ENCODE results near the gene GPBP1L1. TPM values are rescaled to one million over a fixed set of nuclear protein-coding genes. Genes with fewer than 3 reads are reported as not detected.

Gene GPBP1L1
- total RNA-seq, 1 experiment from 2014 or later, result 108 TPM

- in situ Hi-C loops (cut with HindIII; ENCODE audit: low sequenced_read_pairs), result loop anchor here (25.0 kb wide), 1 partner anchor 215 kb away; no protein-coding TSS in a partner anchor
Observed at GRCh38 chr1:45647248-45648021, 38.9 kb downstream of the GPBP1L1 start.

DNA sequence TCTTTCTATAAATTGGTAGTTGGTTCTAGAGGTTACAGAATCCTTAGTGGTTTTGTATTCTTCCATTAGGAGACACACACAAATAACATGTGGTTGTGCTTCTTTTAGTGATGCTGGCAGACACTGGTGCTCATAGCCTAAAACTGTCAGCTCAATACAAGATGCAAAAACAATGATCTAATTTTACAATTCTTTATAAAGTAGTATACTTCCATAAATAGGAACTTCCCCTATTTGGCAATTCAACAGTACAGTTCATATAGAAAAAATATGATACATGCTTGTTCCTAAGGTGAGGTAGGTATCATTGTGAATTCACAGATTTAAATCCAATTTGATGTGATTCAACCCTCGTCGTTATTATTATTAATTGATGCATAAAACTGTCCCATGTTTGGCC is 41.7 kb downstream of the GPBP1L1 start:
- in situ Hi-C loops (cut with HindIII; ENCODE audit: low sequenced_read_pairs), result loop anchor here (25.0 kb wide), 1 partner anchor 218 kb away; no protein-coding TSS in a partner anchor
- no peak for DNase-seq (ENCODE audit: low spot score)

More at GRCh38 chr1:45647248-45648021, 38.9 kb downstream of the GPBP1L1 start:
- DNase-seq (ENCODE audit: low spot score), result no peak

- in situ Hi-C loops (cut with HindIII; ENCODE audit: low sequenced_read_pairs), result loop anchor here (25.0 kb wide), 1 partner anchor 218 kb away; no protein-coding TSS in a partner anchor
- DNase-seq (ENCODE audit: low spot score), result no peak
Observed at GRCh38 chr1:45643978-45644377, 42.4 kb downstream of the GPBP1L1 start.

GRCh38 chr1:45643321-45643720 is 43.0 kb downstream of the GPBP1L1 start:
- in situ Hi-C loops (cut with HindIII; ENCODE audit: low sequenced_read_pairs), result loop anchor here (25.0 kb wide), 1 partner anchor 219 kb away; no protein-coding TSS in a partner anchor
- no peak for DNase-seq (ENCODE audit: low spot score)

GRCh38 chr1:45640293-45640692 is 46.0 kb downstream of the GPBP1L1 start:
- no peak for DNase-seq (ENCODE audit: low spot score)
- in situ Hi-C loops (cut with HindIII; ENCODE audit: low sequenced_read_pairs), result loop anchor here (25.0 kb wide), 1 partner anchor 222 kb away; no protein-coding TSS in a partner anchor

GRCh38 chr1:45635211-45635610 is 51.1 kb downstream of the GPBP1L1 start:
- in situ Hi-C loops (cut with HindIII; ENCODE audit: low sequenced_read_pairs), result loop anchor here (25.0 kb wide), 1 partner anchor 227 kb away; no protein-coding TSS in a partner anchor
- no peak for DNase-seq (ENCODE audit: low spot score)

- no peak for DNase-seq (ENCODE audit: low spot score)
- in situ Hi-C loops (cut with HindIII; ENCODE audit: low sequenced_read_pairs), result loop anchor here (25.0 kb wide), 1 partner anchor 232 kb away; no protein-coding TSS in a partner anchor
Observed at GRCh38 chr1:45630429-45630828, 55.9 kb downstream of the GPBP1L1 start.

DNA sequence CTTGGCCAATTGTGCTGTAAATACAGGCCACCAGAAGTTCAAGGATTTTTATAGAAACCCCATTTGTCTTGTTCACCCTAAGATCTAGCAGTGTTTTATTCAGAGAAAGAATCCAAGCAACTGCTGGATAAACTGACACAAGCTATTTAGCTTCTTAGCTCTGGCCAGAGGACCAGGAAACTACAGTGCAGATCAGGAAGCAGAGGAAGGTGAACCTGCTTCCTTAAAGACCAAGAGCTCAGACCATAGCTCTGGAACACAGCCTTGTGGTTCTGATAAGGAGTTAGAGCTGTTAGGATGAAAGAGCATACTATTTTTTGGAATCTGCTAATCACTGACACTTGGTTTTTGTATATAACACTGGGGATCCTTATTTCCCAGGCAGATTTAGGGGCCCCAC is 57.3 kb downstream of the GPBP1L1 start:
- in situ Hi-C loops (cut with HindIII; ENCODE audit: low sequenced_read_pairs), result loop anchor here (25.0 kb wide), 1 partner anchor 233 kb away; no protein-coding TSS in a partner anchor
- no peak for DNase-seq (ENCODE audit: low spot score)

DNA sequence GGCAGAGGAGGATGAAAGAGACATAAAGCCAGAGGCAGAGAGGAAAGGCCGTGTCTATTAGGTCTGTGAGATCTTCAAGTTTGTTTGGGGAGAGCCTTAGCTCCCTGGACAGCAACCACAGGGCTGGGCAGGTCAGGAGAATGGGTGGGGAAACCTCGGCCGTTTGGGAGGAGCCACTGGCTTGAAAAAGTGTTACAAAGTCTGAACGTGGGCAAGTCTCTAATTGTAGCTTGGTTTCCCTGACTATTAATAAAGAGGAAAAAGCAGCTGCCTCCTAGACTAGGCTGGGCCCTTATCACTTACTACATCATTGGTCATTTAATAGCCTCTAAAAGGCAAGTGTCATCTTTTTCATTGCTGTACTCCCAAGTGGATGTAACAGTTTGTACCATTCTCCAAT is 62.4 kb downstream of the GPBP1L1 start, which contains the start of gene CCDC17:
Gene CCDC17 (minus strand): TSS at position 83 of the 400 bp plus-strand sequence. CDS start 145 bp downstream, outside the sequence.
- DNase-seq (ENCODE audit: low spot score), result no peak
- in situ Hi-C loops (cut with HindIII; ENCODE audit: low sequenced_read_pairs), result no loop called here

GRCh38 chr1:45622524-45623394 is 63.6 kb downstream of the GPBP1L1 start:
- in situ Hi-C loops (cut with HindIII; ENCODE audit: low sequenced_read_pairs), result no loop called here
- DNase-seq (ENCODE audit: low spot score), result no peak

DNA sequence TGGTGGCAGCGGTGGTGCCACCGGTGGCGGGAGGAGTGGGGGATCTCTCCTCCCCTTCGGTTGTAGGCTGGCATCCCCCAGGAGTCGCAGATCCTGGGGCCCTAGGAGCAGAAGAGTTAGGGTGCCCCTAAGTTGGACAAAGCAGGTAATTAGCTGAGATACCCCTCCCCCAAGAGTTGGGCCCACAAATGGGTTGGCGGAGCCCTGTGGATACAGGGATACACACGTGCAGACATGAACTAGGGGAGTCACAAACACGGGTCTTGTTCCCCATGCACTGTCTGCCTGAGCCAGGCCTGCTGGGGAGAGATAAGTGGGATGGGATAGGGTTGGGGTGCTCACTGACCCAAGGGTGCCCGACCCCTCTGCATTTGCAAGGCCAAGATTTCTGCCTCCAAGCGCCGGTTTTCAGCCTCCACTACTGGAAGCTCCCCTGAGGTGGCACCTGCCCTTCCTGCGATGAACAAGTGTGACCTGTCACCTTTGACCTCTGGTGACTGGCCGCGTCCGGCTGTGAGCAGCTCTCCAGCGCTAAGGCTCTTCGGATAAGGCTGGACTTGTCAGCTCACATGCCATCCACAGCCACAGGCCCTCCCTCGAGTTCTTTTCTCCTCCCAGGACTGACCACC is 64.3 kb downstream of the GPBP1L1 start:
- DNase-seq (ENCODE audit: low spot score), result no peak
- in situ Hi-C loops (cut with HindIII; ENCODE audit: low sequenced_read_pairs), result no loop called here

DNA sequence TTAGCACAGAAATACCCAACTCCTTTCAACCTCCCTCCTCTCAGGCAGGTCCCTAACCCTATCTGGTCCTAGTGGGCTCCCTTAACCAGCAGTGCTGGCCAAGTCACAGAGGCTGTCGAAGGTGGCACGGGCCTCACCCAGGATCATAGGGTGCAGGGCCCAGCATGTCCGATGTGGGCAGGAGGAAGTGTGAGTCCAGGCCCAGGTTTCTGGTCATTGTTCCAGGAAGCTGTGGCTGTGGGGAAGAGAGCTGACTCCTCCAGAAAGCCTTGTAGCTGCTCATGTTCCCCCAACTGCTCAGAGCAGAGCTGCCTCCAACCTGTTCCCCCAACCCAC is 64.9 kb downstream of the GPBP1L1 start:
- DNase-seq (ENCODE audit: low spot score), result no peak
- in situ Hi-C loops (cut with HindIII; ENCODE audit: low sequenced_read_pairs), result no loop called here

GRCh38 chr1:45620588-45621500 is 65.5 kb downstream of the GPBP1L1 start:
- DNase-seq (ENCODE audit: low spot score), result no peak
- in situ Hi-C loops (cut with HindIII; ENCODE audit: low sequenced_read_pairs), result no loop called here

DNA sequence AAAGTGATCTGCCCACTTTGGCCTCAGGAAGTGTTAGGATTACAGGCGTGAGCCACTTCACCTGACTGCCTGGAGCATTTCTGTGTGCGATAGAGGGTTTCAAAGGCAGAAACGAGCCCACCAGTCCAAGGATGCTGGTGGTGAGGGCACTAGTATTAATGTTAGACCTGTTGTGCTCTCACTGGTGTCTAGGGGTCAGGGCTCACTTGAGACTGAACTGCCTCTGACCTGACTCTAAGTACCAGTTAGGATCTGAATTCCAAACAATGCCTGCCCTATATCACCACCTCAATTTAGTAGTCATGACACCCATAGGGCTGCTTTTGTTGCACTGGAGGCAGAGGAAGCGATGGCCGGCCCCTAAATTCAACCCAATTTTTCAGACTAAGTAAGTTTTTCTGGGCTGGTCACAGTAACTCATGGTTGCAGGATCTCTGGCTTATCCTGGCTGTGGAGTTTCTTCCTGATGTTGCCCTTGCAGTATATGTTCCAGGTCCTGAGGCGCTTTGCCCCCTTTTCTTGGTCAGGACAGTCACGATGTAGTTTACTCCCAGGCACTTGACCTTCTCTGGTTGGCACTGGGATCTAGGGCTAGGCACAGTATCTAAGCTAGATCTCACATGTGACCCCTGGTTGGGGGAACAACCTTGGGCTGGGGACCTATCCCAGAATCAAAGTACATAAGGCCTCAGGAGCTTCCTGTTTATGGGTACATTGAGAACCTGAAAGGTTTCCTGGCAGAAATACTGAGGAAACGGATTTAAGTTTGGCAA is 67.0 kb downstream of the GPBP1L1 start:
- in situ Hi-C loops (cut with HindIII; ENCODE audit: low sequenced_read_pairs), result no loop called here

DNA sequence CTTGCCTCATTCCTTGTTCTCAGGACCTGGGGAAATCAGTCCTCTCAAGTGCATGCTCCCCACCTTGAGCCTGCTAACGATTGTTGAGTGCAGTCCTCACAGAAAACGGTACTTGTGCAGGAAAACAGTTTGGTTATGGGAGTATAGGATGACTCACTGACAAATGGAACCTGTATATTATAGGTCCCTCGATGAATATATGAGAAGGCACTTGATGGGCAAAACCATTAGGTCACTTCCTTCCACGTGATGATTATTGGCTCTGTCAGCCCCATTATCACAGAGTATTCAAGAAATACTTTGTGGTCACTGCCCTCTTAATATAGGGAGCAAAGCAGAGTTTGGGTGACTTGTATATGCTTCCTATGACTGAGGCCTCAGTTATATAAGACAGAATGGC is 68.7 kb downstream of the GPBP1L1 start:
- in situ Hi-C loops (cut with HindIII; ENCODE audit: low sequenced_read_pairs), result no loop called here
- DNase-seq (ENCODE audit: low spot score), result no peak

More for the DNA sequence above, 67.0 kb downstream of the GPBP1L1 start:
- no peak for DNase-seq (ENCODE audit: low spot score)

- no peak for DNase-seq (ENCODE audit: low spot score)
- in situ Hi-C loops (cut with HindIII; ENCODE audit: low sequenced_read_pairs), result no loop called here
Observed at GRCh38 chr1:45615885-45616284, 70.4 kb downstream of the GPBP1L1 start.

- DNase-seq (ENCODE audit: low spot score), result no peak
- in situ Hi-C loops (cut with HindIII; ENCODE audit: low sequenced_read_pairs), result no loop called here
Observed at GRCh38 chr1:45612941-45613579, 73.3 kb downstream of the GPBP1L1 start.

Data from G401 (cell line).